WERI-Rb-1 (cell line): ENCODE data around the gene AGAP1.

Source experiments
- DNase-seq: peaks from one replicate; pipeline ENCODE4 v3.0.0-alpha.2; 2020
- H3K27ac ChIP-seq: fragments of 250-450 bp; sonication (Bioruptor Pico); 2 replicates; pipeline ENCODE4 v1.5.1; 2020; ENCODE audit warnings: mild to moderate bottlenecking, moderate library complexity
- H3K27me3 ChIP-seq: fragments of 250-450 bp; sonication (Bioruptor Pico); 2 replicates; pipeline ENCODE4 v1.5.1; 2021; ENCODE audit warnings: mild to moderate bottlenecking, low read depth, moderate library complexity; ENCODE audit not compliant: insufficient read depth, severe bottlenecking
- H3K36me3 ChIP-seq: fragments of 250-450 bp; sonication (Bioruptor Pico); 2 replicates; pipeline ENCODE4 v1.5.1; 2020; ENCODE audit warnings: mild to moderate bottlenecking, moderate library complexity
- H3K4me3 ChIP-seq: 2 replicates; pipeline ENCODE4 v1.5.1; 2011; ENCODE audit warnings: low read depth, mild to moderate bottlenecking, control low read depth, low read length
- H3K9me3 ChIP-seq: fragments of 250-450 bp; sonication (Bioruptor Pico); 2 replicates; pipeline ENCODE4 v1.5.1; 2021; ENCODE audit warnings: mild to moderate bottlenecking, moderate library complexity; ENCODE audit not compliant: severe bottlenecking
- TF ChIP-seq, protein P1 (sequence below): IDR thresholded peaks from 2 replicates; pipeline ENCODE4 v1.5.1; 2011; ENCODE audit warnings: low read depth, mild to moderate bottlenecking, control low read depth, inconsistent platforms, low read length

Gene AGAP1

DNA sequence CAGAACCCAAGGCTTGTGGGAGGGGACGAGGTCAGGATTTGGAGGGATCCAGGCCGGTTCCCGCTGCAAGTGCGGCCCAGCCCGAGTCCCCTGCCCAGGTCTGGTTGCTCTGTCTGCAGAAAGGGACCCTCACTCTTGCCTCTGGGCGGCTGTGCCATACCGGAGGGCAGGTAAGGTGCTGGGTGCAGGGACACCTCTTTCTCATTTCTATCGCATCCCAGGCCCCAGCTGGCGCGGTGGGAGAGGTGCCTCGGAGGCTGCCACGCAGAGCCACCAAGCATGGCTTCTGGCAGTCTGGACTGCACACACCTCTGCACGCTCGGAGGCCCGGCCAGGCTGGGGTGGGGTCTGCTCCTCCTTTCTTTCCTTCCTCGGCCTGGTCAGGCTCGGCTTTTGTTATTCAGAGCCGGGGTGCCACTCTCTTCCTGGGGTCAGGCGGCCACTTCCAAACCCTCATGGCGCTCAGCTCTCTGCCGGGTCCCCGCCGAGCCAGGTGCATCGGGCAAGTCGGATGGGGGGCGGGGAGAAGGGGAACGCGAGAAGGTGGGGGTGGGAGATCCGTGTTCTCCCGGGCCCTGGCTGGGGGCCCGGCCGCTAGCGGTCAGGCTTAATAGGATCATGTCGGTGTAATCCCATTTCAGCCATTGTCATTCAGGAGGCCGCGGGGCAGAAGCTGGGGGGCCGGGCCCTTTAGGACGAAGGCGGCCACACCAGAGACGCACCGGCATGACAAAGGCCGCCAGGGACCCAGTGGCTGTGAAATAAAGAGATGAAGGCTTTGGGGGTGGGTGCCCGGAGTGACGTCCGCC, 665.3 kb downstream of the AGAP1 start:
- Histone ChIP-seq H3K36me3 (no peaks in the 10 kb centered on the region), H3K4me3 (peak overlapping the region; percentile 16)

DNA sequence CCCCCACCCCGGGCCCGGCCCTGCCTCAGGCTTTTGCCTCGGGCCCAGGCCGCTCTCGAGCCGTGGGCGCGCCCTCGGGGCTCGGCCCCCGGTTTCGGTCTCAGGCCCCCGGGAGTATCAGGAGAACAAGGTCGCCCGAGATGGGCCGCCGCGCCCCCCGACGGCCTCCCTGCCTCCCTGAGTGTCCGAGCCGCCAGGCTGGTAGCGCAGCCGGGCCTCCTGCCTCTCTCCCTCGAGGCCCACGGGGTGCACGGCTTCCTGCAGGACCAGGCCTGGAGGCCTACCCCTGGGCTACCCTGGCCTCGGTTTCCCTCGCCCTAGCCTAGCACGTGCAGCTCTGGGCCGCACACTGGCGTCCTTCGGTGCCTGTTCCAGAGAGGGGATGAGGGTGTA, 665.9 kb downstream of the AGAP1 start:
- TF ChIP-seq, protein P1, sequence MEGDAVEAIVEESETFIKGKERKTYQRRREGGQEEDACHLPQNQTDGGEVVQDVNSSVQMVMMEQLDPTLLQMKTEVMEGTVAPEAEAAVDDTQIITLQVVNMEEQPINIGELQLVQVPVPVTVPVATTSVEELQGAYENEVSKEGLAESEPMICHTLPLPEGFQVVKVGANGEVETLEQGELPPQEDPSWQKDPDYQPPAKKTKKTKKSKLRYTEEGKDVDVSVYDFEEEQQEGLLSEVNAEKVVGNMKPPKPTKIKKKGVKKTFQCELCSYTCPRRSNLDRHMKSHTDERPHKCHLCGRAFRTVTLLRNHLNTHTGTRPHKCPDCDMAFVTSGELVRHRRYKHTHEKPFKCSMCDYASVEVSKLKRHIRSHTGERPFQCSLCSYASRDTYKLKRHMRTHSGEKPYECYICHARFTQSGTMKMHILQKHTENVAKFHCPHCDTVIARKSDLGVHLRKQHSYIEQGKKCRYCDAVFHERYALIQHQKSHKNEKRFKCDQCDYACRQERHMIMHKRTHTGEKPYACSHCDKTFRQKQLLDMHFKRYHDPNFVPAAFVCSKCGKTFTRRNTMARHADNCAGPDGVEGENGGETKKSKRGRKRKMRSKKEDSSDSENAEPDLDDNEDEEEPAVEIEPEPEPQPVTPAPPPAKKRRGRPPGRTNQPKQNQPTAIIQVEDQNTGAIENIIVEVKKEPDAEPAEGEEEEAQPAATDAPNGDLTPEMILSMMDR = no peak
- Histone ChIP-seq H3K36me3 (no peaks in the 10 kb centered on the region), H3K4me3 (peak overlapping the region; percentile 16), H3K9me3 (peaks cover 3% of the 10 kb centered on the region), H3K27me3 (peaks cover 81% of the 10 kb centered on the region), H3K27ac (no peak overlapping the region)
- DNase-seq = no peak

More for the DNA sequence above, 665.3 kb downstream of the AGAP1 start:
- H3K27ac ChIP-seq = no peak overlapping the region
- TF ChIP-seq, protein P1 = no peak
- peaks cover 2% of the 10 kb centered on the region for H3K9me3 ChIP-seq
- peak; percentile 45 for DNase-seq
- peaks cover 80% of the 10 kb centered on the region for H3K27me3 ChIP-seq

DNA sequence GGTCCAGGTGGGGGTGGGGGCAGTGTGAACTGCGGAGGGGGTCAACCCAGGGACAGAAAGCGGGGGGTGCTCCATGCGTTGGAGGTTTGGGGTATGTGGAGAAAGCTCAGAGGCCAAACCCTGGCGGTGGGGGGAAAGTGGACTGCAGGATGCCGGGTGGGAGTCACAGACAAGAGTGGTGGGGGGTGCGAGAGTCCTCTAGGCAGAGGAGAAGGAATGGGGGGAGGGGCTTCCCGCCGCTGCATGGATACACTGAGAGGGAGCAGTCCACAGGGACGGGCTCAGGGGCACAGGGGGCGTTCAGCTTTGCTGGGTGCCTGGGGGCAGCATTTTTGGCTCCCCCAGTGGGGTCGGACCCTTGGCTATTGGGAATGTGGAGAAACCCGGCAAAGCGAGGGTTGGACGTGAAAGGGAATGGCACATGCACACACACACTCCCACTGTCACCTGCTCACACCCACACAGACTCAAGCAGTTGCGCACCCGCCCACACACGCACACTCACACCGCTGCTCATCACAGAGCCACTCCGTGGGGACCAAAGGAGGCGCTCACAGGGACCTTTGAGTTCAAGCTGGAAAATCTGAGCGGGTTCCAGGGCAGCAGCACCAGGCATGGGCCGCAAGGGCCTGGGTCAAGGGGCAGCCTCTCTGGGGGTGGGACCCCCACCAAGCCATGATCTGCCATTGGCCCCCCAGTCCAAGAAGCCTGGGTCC, 666.7 kb downstream of the AGAP1 start:
- H3K27ac ChIP-seq = no peak overlapping the region
- TF ChIP-seq, protein P1 = no peak
- H3K27me3 ChIP-seq = peaks cover 81% of the 10 kb centered on the region
- no peak overlapping the region for H3K4me3 ChIP-seq
- H3K36me3 ChIP-seq = no peaks in the 10 kb centered on the region
- DNase-seq = no peak
- peaks cover 3% of the 10 kb centered on the region for H3K9me3 ChIP-seq

DNA sequence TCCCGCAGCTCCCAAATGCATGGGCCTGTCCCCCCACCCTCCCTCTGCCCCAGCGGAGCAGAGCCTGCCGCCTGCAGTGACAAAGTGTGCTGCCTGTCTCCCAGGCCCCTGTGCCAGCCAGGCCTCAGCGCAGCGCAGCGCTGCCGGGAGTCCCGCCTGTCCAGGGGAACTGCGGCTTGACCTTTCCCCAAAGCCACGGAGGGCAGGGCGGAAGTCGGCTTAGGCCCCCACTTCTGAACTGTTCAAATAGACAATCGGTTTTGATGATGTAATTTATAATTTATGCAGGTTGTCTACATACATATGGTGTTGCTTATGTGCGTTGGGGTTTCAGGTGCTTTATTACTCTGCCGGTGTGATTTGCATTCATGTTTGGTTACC, 667.2 kb downstream of the AGAP1 start:
- H3K27ac ChIP-seq = no peak overlapping the region
- TF ChIP-seq, protein P1 = no peak
- no peak overlapping the region for H3K4me3 ChIP-seq
- H3K36me3 ChIP-seq = no peaks in the 10 kb centered on the region
- no peak for DNase-seq
- peaks cover 3% of the 10 kb centered on the region for H3K9me3 ChIP-seq
- peaks cover 81% of the 10 kb centered on the region for H3K27me3 ChIP-seq

DNA sequence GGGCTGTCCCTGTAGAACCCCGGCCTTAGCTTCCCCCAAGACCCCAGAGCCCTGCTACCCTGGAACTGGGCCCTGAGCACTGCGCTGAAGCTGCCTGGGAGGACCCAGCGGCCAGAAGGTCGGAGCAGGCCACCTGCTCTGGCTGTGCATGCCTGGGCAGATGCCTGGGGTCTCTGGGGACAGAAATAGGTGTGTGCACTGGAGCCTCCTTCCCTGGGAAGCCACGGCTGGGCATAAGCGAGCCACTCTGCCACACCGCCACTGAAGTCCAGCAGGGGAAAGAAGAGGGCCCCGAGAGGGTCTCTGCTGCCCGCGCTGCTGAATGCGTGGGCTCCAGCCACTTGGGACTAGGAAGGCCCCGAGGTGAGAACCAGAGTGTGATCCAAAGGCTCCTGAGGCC, 667.7 kb downstream of the AGAP1 start:
- no peaks in the 10 kb centered on the region for H3K36me3 ChIP-seq
- no peak for DNase-seq
- peaks cover 81% of the 10 kb centered on the region for H3K27me3 ChIP-seq
- H3K27ac ChIP-seq = no peak overlapping the region
- peaks cover 3% of the 10 kb centered on the region for H3K9me3 ChIP-seq
- H3K4me3 ChIP-seq = no peak overlapping the region
- TF ChIP-seq, protein P1 = no peak
